AG04449 (cell line): ENCODE data around the gene IQCB1.

Experiments
- CTCF ChIA-PET: fragments of 350-600 bp; formaldehyde crosslinking; extraction: SDS; loops from one replicate; lab custom pipeline; 2021; ENCODE audit warnings: antibody characterized with exemption; lab: Yijun Ruan, JAX
- POLR2A ChIA-PET: fragments of 400-600, 350-600 bp; formaldehyde crosslinking; extraction: SDS; loops from one replicate; lab custom pipeline; 2020; ENCODE audit warnings: antibody characterized with exemption, inconsistent platforms; lab: Yijun Ruan, JAX
- DNase-seq: peaks from one replicate; pipeline ENCODE4 v3.0.0-alpha.2; 2010; ENCODE audit warnings: low read depth, low spot score
- H3K4me3 ChIP-seq: 2 replicates; pipeline ENCODE4 v1.5.1; 2011; ENCODE audit warnings: low read depth, mild to moderate bottlenecking, control low read depth, low read length
- TF ChIP-seq, protein P1 (sequence below): IDR thresholded peaks from one replicate; pipeline ENCODE4 v1.5.1; 2011; ENCODE audit warnings: mild to moderate bottlenecking, moderate library complexity, low read length, control low read depth, inconsistent platforms; ENCODE audit not compliant: insufficient read depth; ENCODE audit errors: missing control alignments

Gene IQCB1

DNA sequence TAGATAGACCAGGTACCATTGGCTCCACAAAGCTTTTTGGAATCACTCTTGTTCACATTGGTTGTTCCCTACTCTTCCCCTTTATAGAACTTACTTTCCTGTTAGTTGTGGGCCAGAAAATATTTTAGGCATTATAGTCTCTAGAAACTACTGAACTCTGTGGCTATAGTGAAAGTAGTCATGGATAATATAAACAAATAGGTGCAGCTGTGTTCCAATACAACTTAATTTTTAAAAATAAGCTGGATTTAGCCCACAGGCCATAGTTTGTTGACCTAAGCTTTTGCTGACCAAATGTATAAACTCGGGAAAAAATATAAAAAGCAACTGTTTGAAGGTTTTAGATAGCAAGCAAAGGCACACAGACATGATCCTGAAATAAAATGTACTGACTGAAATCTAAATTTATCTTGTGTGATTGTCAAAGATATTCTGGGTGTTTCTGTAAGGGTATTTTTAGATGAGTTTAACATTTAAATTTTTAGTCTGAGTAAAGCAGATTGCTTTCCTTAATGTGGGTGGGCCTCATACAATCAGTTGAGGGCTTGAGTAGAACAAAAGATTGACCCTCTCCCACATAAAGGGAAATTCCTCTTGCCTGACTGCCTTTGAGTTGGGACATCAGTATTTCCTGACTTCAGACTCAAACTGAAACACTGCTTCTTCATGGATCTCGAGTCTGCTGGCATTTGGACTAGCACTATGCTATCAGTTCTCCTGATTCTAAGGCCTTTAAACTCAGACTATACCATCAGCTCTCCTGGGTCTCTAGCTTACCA lies 13.2 kb downstream of the IQCB1 start:
- TF ChIP-seq, protein P1, sequence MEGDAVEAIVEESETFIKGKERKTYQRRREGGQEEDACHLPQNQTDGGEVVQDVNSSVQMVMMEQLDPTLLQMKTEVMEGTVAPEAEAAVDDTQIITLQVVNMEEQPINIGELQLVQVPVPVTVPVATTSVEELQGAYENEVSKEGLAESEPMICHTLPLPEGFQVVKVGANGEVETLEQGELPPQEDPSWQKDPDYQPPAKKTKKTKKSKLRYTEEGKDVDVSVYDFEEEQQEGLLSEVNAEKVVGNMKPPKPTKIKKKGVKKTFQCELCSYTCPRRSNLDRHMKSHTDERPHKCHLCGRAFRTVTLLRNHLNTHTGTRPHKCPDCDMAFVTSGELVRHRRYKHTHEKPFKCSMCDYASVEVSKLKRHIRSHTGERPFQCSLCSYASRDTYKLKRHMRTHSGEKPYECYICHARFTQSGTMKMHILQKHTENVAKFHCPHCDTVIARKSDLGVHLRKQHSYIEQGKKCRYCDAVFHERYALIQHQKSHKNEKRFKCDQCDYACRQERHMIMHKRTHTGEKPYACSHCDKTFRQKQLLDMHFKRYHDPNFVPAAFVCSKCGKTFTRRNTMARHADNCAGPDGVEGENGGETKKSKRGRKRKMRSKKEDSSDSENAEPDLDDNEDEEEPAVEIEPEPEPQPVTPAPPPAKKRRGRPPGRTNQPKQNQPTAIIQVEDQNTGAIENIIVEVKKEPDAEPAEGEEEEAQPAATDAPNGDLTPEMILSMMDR: no peak
- CTCF ChIA-PET: interaction anchor here (1.5 kb wide), 1 partner anchor 13 kb away, joined by 3 read pairs; no protein-coding TSS in a partner anchor
- no peak overlapping the region for H3K4me3 ChIP-seq
- POLR2A ChIA-PET: no interaction called here
- DNase-seq: no peak

DNA sequence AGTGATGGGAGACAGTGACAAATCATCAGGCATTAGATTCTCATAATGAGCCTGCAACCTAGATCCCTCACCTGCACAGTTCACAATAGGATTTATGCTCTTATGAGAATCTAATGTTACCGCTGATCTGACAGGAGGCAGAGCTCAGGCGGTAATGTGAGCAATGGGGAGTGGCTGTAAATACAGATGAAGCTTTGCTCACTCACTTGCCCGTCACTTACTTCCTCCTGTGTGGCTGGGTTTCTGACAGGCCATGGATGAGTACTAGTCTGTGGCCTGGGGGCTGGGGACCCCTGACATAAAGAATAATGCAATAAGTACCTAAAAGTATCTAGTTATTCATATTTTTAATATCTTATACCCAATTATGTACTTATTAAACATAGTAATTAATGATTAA lies 15.6 kb downstream of the IQCB1 start:
- no peak overlapping the region for H3K4me3 ChIP-seq
- POLR2A ChIA-PET: interaction anchor here (0.6 to 1.7 kb wide), 2 partner anchors 15 to 32 kb away, joined by 3 to 5 read pairs; partner anchors contain the start of genes EAF2 and IQCB1
- TF ChIP-seq, protein P1: no peak
- CTCF ChIA-PET: no interaction called here
- DNase-seq: no peak

DNA sequence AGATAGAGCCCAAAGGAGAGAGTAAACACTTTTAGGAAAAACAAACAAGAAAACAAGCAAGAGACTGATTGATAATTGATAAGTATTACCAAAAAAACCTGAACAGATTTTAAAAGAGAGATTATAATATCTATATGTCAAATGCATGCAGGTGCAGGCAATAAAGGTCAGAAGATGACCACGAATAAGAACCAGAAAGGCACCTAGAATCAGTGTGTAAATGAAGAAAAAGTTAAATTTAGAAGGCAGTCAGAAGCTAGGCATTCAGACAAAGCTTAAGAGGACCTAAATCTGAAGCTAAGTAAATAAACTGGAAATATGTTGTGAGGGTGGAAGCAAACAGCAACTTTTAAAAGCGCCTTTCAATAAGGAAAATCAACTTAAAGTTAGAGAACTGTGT lies 16.3 kb downstream of the IQCB1 start:
- ChIA-PET CTCF (no interaction called here), POLR2A (interaction anchor here (1.7 kb wide), 1 partner anchor 16 kb away, joined by 5 read pairs; the partner anchor contains the start of genes EAF2 and IQCB1)
- TF ChIP-seq, protein P1: no peak
- no peak for DNase-seq
- H3K4me3 ChIP-seq: no peak overlapping the region

DNA sequence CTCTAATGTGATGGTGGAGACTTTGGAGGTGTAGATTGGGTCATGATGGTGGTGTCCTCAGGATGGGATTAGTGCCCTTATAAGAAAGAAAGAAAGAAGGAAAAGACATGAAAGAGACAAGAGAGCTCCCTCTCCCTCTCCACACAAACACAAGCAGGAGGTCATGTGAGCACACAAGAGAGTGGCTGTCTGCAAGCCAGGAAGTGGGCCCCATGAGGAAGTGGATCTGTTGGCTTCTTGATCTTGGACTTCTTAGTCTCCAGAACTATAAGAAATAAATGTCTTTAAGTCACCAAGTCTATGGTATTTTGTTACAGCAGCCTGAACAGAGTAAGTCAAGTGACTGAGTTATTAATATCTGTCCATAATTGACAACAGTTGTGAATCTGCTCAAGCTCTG lies 17.1 kb downstream of the IQCB1 start:
- no peak overlapping the region for H3K4me3 ChIP-seq
- DNase-seq: no peak
- CTCF ChIA-PET: no interaction called here
- POLR2A ChIA-PET: interaction anchor here (1.7 kb wide), 1 partner anchor 17 kb away, joined by 5 read pairs; the partner anchor contains the start of genes EAF2 and IQCB1
- TF ChIP-seq, protein P1: no peak

DNA sequence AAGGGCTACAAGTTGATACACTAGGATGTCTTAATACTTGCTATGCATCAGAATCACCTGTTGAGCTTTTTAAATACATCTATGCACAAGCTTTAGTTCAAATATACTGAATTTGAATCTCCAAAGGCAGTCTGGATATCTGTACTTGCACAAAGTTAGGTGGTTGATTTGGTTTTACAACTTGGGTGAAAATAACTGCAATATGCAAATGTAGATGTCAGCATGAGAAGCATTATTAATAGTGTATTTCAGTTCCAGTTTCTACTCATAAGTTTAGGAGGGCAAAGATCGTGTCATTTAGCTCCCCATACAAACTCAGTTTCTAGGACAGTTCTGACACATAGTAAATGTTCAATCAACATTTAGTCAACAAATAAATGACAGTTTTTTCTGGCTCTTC lies 25.6 kb downstream of the IQCB1 start:
- DNase-seq: no peak

More for the DNA sequence above, 25.6 kb downstream of the IQCB1 start:
- ChIA-PET CTCF (interaction anchor here (1.2 kb wide), 1 partner anchor 13 kb away, joined by 3 read pairs; no protein-coding TSS in a partner anchor), POLR2A (no interaction called here)
- H3K4me3 ChIP-seq: no peak overlapping the region
- TF ChIP-seq, protein P1: no peak
